GM12872 (cell line): ENCODE measurements around the gene AQP2.

Experiments used
- TF ChIP-seq, protein P1 (sequence below): IDR thresholded peaks from 3 replicates; pipeline ENCODE4 v1.5.1; 2011; ENCODE audit warnings: low read depth, mild to moderate bottlenecking, low read length, moderate library complexity; ENCODE audit not compliant: insufficient read depth

The AQP2 gene, protein sequence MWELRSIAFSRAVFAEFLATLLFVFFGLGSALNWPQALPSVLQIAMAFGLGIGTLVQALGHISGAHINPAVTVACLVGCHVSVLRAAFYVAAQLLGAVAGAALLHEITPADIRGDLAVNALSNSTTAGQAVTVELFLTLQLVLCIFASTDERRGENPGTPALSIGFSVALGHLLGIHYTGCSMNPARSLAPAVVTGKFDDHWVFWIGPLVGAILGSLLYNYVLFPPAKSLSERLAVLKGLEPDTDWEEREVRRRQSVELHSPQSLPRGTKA

DNA sequence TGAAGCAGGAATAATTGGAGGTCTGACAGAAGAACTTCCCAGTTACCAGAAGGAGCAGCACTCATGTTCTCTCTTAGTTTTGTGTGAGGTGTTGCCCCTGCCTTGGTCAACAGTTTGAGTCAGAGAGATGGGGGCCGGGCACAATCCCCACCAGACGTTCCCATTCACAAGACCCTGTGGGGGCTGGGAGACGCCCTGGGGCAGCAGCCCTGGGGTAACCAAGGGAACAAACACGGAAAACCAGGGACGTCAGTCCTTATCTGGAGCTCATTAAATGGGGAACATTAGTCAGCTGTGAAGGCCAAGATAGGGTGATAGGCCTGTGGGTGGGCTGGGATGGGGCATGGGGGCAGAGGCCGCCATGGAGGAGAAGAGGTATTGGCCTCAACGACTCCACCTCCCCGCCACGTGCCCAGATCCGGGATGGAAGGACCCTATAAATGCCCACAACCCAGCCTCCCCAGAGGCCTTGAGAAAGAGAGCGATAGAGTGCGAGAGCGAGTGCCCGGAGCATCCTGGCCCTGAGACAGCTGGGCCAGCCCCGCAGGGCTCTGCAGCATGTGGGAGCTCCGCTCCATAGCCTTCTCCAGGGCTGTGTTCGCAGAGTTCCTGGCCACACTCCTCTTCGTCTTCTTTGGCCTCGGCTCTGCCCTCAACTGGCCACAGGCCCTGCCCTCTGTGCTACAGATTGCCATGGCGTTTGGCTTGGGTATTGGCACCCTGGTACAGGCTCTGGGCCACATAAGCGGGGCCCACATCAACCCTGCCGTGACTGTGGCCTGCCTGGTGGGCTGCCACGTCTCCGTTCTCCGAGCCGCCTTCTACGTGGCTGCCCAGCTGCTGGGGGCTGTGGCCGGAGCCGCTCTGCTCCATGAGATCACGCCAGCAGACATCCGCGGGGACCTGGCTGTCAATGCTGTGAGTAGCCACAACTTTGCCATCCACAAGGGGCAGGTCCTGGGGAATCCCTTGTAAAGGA lies at the start of gene AQP2:
AQP2 (plus strand) TSS at position 465 of the 979 bp plus-strand sequence; CDS start at position 559, 94 bp downstream.
- TF ChIP-seq, protein P1, sequence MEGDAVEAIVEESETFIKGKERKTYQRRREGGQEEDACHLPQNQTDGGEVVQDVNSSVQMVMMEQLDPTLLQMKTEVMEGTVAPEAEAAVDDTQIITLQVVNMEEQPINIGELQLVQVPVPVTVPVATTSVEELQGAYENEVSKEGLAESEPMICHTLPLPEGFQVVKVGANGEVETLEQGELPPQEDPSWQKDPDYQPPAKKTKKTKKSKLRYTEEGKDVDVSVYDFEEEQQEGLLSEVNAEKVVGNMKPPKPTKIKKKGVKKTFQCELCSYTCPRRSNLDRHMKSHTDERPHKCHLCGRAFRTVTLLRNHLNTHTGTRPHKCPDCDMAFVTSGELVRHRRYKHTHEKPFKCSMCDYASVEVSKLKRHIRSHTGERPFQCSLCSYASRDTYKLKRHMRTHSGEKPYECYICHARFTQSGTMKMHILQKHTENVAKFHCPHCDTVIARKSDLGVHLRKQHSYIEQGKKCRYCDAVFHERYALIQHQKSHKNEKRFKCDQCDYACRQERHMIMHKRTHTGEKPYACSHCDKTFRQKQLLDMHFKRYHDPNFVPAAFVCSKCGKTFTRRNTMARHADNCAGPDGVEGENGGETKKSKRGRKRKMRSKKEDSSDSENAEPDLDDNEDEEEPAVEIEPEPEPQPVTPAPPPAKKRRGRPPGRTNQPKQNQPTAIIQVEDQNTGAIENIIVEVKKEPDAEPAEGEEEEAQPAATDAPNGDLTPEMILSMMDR: no peak

- TF ChIP-seq, protein P1: no peak
These were observed 49.5 kb upstream of the AQP2 start for GRCh38 chr12:49901026-49901425.

- TF ChIP-seq, protein P1: no peak
These were observed 48.6 kb upstream of the AQP2 start for GRCh38 chr12:49901986-49902385.

GRCh38 chr12:49902399-49903350 lies 47.9 kb upstream of the AQP2 start:
- TF ChIP-seq, protein P1: peak; percentile 13; the same call in 1 of the 3 replicates

DNA sequence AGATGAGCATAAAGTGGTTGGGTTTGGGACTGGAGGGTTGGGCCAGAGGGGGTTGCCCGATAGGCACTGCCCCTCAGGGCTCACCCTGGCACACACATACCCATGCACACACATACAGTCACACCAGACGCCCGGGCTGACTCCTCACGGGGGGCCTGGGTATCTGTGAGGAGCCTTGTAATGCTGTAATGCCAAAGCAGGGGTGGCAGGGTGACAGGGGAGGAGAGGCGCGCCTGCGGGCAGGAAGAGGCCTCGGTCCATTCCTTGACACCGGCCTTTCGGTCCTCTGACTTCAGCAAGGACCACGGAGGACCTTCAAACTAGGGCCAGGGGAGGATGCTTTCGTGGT lies 47.2 kb upstream of the AQP2 start:
- TF ChIP-seq, protein P1: no peak

- TF ChIP-seq, protein P1: no peak
These were observed 46.7 kb upstream of the AQP2 start, which contains the start of gene FAIM2 for GRCh38 chr12:49903700-49904423. Gene FAIM2, minus strand, starts transcription at chr12:49903900. Its CDS starts 108 bp downstream, at chr12:49903792.
